NCI-H510A treated with DMSO at 0.1 percent for 48 hours (cell line): Measurements from ENCODE around the gene NOX5.

Experiments used
- DNase-seq: peaks from one replicate; lab custom pipeline; 2025; lab: John Stamatoyannopoulos, UW

The NOX5 gene

DNA sequence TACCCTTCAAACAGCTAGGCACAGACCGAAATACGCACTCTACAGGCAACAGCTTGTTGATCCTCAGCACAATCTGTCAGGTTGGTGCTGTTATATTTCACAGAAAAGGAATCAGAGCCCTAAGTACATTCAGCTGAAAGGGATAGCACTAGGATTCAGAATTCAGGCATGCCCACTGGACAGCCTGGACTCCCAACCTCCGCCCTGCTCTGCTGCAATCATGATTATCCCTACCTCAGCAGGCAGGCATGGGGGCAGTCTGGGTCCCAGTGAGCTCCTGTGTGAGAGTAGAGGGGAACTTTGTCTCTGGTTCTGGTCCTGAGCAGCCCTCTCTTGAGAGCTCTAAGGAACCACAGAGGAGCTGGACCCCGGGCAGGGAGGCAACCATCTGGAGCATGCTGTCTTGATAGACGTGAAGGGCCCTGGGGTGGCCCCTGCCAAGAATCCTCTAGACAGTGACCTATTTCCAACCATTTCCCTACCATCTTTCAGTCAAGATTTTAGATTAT lies 23.4 kb upstream of the NOX5 start:
- no peak for DNase-seq

DNA sequence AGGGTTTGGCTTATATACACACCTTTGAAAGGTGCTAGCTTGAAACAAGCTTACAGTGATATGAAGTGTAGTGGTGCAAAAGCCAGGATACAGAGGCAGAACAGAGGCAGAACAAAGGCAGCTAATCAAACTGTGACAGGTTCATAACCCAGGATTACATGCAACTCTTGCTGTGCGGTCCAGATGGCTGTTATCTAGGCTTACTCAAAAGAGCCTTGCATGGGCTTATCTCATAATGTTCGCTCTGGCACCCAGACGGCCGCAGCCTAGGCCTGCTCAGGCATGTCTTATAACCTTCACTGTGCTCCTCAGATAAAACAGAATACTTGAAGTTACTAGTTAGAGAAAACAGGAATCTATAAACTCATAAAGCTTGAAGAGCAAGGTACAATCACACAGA lies 22.8 kb upstream of the NOX5 start:
- no peak for DNase-seq

DNA sequence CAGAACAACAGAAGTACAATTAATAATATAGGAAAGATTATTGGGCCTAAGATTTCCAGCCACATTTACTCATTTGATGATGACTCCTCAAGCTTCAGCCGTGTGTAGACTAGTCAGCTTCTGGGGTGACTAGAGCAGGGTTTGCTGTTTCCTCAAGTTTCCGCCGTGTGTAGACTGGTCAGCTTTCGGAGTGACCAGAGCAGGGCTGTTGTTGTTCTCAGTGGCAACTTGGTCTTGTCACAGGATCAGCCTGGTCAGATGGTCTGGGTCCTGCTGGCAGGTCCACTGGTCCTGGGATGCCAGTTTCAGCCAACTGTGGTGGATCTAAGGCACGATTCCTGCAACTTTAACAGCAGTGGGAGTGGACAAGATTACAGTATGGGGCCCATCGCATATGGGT lies 21.8 kb upstream of the NOX5 start:
- no peak for DNase-seq

DNA sequence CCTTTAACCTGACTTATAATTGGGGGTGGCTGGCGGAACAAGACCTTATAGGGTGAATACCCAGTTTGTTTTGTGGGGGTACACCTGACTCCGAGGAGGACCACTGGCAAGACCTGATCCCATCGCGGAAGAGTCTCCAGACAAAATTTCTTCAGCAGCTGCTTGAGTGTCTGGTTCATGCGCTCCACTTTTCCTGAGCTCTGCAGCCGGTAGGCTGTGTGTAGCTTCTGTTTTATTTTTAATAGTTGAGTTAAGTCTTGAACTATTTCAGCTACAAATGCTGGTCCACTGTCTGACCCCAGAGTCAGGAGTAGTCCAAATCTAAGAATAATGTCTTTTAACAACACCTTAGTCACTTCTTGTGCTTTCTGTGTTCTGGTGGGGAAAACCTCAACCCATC lies 21.2 kb upstream of the NOX5 start:
- no peak for DNase-seq

DNA sequence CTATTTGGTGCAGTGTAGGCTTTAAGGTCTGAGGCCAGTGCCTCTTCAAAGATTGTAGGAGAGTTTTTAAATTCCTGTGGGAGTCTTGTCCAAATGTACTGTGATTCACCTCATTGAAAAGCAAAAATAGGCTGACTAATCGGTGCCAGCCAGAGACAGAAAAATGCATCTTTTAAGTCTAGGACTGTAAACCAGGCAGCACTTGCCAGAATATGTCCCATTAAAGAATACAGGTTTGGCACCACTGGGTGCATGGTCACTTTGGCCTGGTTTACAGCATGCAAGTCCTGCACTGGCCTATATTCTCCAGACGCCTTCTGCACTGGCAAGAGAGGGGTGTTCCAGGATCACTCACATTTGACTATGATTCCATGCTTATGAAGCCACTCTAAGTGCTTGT lies 20.3 kb upstream of the NOX5 start:
- no peak for DNase-seq

DNA sequence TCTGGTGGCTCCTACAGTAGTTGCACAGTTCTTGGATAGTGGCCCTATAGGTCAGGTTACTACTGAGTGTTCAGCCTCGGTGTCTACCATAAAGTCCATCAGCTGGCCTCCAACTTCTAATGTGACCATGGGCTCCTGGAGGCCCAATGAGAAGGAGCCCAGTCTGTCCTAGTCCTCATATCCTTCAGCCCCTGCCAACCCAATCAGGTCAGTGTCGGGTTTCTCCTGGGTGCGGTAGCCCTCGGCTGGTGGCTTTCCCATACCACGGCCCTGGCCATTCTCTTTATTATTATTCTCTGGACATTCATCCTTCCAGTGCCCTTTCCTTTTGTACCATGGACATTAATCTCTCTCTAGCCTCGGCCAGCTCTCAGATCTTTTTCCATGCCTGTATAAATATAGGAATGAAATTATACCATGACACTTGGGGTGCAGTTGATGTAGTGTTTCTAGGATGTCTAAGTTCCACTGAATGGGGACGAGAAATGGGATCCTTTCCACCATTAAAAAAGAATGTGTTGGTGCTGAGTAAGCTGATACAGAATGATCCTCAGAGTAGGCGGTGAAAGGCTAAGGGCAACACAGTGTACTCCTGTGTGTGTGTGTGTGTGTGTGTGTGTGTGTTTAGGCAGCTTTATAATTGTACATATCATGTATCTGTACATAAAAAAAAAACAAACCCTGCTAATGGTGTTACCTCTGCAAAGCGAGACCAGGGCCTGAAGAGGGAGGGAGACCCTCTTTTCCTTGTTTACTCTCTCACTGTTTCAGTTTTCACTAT lies 19.3 kb upstream of the NOX5 start:
- DNase-seq, result no peak

DNA sequence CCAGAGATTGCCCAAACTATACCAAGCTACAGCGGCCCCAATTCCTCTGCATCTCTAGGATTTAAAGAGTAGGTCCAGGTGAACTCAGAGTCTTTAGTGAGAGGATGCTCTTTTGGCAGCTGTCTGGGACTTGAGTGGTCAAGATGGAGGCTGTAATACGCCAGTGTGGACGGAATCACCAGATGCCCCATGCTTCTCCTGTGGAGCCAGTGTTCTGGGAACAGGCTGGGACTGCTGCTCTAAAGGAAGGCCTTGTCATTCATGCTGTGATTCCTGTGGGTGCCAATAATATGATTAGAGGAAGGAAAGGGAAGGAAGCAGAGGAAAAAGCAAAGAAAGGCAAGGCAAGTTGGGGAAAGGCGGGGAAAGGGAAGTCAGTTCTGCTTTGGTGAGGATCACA lies 17.4 kb upstream of the NOX5 start:
- no peak for DNase-seq

DNA sequence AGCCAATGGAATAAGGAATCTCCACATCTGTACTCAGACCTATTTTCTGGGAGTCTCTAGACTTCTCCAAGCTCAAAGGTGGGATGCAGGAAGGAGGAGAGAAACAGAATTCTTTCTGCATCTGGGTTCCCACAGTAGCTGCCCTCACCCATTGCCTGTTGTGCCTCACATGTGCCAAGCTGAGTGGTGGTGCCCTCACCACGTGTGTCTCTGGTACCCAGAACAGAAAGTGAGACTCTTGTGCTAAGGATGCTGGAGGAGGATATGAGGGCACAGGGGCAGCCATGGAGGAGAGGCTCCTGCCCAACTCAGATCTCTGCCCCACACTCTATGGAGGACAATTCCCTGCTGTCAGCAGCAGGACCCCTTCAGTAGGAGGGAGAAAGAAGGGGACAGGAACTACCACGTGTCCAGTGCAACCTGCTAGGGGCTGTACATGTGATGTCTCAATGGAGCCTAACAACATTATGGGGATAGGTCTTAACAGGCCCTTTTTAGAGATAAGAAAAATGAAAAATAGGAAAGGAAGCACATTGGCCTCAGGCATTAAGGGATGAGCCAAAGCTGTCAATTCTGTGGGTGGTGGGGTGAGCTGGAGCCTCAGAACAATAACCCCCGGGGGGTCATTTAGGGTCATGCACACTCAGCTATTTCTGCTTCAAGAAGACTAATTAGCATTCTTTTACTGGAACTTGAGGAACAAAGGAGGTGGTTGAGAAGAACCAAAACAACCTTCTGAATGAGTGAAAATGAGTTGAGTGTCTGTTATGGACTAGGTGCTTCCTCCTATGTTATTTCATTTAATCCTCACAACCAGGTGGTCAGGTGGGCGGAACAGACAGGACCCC lies 16.3 kb upstream of the NOX5 start:
- no peak for DNase-seq

DNA sequence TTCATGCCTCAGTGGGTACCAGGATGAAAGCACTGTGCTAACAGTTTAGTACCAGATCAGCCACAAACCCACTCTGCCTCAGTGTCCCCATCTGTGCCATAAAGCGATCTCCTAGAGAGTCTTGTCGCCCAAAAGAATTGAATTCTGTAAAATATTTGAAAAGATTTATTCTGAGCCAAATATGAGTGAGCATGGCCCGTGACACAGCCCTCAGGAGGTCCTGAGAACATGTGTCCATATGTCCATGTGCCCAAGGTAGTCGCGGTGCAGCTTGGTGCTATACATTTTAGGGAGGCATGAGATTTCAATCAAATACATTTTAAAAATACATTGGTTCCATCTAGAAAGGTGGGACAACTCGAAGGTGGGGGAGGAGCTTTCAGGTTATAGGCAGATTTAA lies 15.4 kb upstream of the NOX5 start:
- DNase-seq, result no peak

DNA sequence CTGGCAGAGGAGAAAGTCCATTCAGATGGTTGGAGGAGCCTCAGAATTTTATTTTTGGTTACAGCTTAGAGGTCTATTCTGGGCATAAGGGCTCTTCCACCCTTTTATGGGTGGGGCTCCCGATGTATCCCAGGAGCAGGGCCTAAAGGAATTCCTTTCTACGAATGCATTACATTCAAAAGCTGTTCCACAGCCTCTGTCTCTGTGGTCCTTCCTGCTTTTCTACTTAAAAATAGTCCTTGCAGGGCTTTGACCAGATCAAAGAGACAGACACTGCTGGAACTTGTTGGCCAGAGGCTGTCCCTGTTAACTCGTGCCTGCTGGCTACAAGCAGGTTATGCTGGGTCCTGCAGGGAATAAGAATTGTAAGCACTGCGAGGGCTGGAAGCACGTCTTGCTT lies 14.4 kb upstream of the NOX5 start:
- no peak for DNase-seq

DNA sequence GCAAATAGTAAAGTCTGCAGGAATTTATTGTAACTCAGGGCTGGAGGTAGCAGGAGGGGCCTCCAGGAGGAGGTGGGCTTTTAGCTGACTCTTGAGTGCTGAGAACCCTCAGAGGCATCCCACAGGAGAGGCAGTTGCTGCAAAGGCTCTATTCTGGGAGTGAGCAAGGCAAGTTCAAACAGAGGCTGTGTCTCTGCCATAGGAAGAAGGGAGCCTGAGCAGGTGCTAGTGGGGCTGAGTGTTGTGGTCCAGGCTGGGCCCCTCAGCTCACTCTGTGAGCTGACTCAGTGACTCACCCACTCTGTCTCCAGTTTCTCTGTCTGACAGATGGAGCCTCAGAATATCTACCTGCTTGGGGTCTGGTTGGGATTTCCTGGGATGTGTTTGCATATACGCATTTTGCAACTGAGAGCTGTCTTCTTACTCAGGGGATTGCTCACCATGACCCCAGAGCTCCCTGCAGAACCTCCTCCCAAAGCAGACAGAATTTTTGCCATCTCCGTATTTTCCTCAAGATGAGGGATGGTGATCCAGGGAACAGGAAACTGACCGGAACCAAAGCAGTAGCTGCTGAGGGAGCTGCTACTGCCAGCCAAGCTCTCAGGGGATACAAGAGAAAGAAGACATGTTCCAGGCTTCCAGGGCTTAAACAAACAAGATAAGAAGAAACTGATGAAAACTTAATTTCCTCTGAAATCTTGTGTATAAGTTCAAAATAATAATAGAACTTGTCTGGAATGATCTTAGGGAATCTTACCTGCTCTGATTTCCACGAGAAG lies 13.6 kb upstream of the NOX5 start:
- no peak for DNase-seq

DNA sequence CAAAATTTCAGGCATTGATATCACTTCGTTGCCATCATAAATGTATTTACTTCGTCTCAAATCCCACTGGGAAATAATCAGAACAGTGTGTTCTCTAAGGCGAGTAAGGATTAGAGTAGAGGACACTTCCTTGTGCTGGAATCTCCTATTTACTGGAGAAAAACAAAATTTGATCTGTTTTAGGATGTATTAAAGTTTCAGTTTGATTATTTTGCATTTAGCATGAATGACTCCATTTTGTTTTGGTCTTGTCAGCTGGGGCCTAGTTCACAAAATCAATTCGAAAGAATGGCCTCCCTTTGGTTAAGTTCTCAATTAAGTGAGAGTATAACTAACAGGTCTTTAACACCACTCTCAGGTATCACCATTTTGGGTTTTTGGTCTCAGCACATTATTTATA lies 11.7 kb upstream of the NOX5 start:
- no peak for DNase-seq

DNA sequence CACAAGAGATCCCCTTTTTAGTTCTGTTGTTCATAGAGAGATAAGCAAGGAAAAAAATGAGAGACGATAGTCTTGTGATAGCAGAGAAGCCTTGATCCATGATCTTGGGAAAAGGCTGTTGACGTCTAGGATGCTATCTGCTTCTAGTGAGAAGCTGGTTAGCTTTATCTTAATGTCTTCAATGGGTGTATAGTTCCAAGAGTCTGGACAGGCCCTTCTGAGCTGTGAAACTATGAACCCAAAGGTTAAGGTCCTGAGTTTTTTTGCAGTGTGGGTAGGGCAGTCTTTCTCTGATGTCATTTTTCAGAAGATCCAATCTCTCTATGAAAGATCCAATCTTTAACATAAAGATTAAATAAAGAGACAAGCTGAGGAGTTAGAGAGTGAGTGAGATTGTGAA lies 10.5 kb upstream of the NOX5 start:
- DNase-seq, result no peak

DNA sequence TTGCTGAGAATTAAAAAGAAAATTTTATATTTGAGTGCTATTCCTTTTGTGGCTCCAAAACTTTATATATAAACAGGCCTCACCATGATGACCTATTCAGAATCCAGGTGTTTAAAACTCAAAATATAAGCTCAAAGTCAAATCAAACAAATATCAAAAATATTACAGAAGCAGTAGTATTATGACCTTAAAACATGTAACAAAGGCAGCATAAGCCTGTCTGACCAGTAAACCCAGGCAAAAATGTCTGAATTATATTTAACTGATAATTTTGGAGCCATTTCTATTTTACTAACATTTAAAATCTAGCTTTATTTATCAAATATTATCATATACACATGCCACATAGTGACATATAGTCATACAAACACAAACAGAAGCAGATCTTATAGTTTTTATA lies 6.4 kb upstream of the NOX5 start:
- no peak for DNase-seq

DNA sequence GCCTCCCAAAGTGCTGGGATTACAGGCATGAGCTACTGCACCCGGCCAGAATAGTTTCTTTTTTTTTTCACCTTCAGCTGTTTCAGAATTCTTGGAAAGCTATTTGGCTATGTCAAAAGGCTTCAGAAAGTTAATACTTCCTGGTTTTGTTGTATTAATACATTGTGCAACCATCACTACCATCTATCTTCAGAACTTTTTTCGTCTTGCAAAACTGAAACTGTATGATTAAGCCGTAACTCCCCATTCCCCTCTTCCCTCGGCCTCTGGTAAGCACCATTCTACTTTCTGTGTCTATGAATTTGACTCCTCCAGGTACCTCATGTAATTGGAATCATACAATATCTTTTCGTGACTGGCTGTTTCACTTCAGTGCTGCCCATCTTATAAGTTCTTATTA lies 5.2 kb upstream of the NOX5 start:
- DNase-seq, result no peak

DNA sequence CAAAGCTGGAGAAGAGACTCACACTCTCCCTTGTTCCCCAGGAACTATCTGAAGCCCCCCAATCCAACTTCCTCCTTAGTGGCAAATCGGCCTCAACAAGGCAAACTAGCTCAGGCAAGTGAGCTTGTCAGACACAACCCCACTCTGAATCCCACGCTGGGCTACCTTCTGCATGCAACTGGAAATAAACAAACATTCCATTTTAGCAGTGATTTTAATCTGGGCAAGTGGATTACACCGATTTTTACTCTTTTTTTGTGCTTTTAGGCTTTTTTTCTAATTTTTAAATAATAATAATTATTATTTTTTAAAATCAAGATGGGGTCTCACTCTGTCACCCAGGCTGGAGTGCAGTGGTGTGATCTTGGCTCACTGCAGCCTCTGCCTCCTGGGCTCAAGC lies 2.9 kb upstream of the NOX5 start:
- no peak for DNase-seq

DNA sequence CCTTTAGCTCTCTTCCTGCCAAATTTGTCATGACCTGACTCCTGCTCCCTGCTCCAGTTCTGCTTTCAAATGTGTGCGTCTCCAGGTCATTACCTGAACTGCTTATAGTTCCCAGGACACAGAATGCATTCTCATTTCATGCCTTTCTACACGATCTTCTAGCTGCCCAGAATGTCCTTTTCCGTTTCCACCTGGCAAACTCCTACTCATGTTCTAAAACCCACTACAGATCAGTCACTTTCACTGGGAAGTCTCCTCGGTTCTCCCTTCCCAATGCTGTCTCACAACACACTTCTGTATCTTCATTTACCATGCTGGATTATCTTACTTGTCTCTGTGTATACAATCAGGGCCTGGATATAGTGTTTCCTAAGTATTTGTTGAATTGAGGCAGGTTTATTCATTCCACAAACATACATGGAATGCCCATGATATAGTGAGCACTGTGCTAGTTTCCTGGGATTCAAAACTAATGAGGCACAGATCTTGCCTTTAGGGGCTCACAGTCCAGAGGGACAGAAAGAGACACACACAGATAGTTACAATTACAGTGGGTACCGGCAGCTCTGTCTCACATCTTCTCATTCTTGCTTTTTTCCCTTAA lies 1.6 kb upstream of the NOX5 start:
- no peak for DNase-seq

DNA sequence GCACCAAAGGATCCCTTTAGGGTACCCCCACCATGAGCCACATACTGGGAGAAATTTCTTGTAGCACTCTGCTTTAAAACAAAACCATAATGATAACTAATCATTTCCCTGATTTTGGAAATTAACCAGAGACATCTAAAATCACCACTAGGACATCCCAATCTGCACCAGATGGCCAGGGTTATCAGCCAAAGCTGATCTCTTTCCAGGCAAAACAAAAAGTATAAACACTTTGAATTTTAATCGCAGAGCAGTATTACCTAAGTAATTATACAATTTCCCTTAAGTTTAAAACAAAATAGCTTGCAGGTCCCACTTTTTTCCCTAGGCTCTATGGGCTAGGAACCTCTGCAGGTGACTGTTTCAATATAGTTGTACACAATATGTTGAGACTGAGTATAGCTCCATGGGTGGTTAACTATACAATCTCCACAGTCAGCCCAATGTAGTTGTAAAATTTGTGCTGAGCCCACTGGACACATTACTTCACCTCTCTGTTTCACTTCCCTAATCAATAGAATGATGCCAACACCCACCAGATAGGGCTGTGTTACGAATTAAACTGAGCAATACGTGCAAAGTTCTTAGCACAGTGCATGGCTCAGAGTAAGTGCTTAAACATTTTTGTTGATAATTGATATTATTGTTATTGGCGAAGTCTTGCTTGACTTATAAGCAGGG lies 629 bp upstream of the NOX5 start:
- no peak for DNase-seq

DNA sequence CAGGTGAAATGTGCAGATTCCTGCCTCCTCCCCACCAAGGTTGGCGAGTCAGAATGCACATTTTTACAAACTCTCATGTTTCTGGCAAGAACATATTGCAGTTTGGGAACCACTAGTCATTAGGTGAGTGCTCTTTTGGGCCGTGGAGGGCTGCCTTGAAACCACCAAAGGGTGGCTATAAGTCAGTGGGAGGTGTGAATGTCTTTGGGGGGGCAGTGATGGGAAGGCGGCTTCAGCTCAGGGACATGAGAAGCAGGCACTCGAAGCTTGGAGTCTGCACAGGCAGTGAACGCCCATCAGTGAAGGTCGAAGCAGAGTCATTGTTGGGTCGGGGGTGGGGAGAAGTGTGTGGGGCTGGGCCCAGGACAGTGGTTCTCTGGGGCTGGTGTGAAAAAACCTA lies 1.1 kb downstream of the NOX5 start:
- DNase-seq, result no peak

DNA sequence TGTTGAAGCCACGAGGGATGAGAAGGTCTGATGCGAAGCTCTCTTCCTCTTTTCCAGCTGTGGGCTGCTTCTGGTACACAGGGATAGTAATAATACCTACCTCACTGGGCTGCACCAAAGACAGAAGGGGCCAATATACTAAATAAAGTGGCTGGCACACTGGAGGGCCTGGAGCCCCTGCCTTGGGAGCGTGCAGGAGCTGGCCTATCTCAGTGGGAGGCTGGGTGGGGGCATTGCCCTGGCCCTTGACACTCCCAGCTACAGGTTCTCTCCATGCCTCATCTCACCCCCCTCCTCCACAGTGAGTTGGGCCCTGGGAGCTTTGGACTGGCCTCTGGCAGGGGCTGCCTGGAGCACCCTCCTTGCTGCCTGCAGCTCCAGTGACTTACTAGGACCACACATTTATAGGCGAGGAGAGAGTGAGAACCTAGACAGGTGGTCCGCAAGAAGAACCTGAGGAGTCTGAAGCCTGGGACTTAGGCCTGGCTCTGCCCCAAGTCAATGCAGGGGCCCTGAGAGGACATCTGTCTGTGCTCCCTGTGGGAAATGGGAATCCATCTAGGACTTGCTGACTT lies 1.6 kb downstream of the NOX5 start:
- DNase-seq, result no peak

DNA sequence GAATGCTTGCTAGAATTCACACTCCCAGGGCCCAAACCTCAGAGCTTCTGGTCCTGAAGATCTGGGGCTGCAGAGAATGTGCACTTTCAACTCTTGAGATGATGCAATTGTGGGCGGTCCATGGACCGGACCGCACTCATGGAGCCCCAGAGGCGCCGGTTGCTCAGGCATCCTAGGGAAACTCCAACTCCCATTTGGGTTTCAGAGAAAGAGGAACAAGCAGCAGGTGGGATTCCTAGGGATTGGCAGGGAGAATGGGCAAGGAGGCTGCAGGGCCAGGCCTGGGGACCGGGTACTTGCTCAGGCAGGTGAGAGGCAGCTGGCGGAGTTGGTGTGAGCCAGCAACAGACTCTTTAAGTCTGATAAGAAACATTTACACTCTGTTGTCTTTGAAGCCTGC lies 3.5 kb downstream of the NOX5 start:
- no peak for DNase-seq
